T-helper 2 cell treated with Interferon-gamma antibody and Interleukin-4, amounts not matched to agents 100 ng/mL and 5 ng/mL, for 36 hours (primary cell): Measurements from ENCODE around the gene ARMC9. TPM values are rescaled to one million over a fixed set of nuclear protein-coding genes. Genes with fewer than 3 reads are reported as not detected.

ENCODE experiments used
- intact Hi-C: fragments of 100-400 bp; cut with micrococcal nuclease; formaldehyde crosslinking; loops from one replicate; pipeline ENCODE4 v1.15.1; 2023
- total RNA-seq: library from RNA; stranded (reverse); gene quantifications from 2 replicates; pipeline ENCODE4 v1.2.3, GENCODE V29; 2022

The ARMC9 gene
- total RNA-seq, 1 donor from 2014 or later = 0.50 TPM

GRCh38 chr2:231378026-231378722, 179.7 kb downstream of the ARMC9 start:
- intact Hi-C loops = no loop called here

GRCh38 chr2:231379266-231380215, 181.1 kb downstream of the ARMC9 start:
- intact Hi-C loops = no loop called here

GRCh38 chr2:231380307-231380706, 181.9 kb downstream of the ARMC9 start:
- intact Hi-C loops = no loop called here

- intact Hi-C loops = no loop called here
Measured at GRCh38 chr2:231380991-231381847, 182.8 kb downstream of the ARMC9 start.

GRCh38 chr2:231382116-231382515, 183.7 kb downstream of the ARMC9 start:
- intact Hi-C loops = no loop called here

- intact Hi-C loops = no loop called here
Measured at GRCh38 chr2:231383416-231384108, 185.1 kb downstream of the ARMC9 start.

GRCh38 chr2:231384109-231384435, 185.6 kb downstream of the ARMC9 start:
- intact Hi-C loops = no loop called here

GRCh38 chr2:231384970-231385369, 186.5 kb downstream of the ARMC9 start:
- intact Hi-C loops = no loop called here

GRCh38 chr2:231385429-231385828, 187.0 kb downstream of the ARMC9 start:
- intact Hi-C loops = no loop called here

GRCh38 chr2:231386446-231386845, 188.0 kb downstream of the ARMC9 start:
- intact Hi-C loops = no loop called here

GRCh38 chr2:231387904-231388724, 189.7 kb downstream of the ARMC9 start:
- intact Hi-C loops = no loop called here

- intact Hi-C loops = no loop called here
Measured at GRCh38 chr2:231388725-231389346, 190.4 kb downstream of the ARMC9 start.

GRCh38 chr2:231390667-231391066, 192.2 kb downstream of the ARMC9 start:
- intact Hi-C loops = no loop called here

- intact Hi-C loops = no loop called here
Measured at GRCh38 chr2:231391981-231392380, 193.6 kb downstream of the ARMC9 start.

GRCh38 chr2:231392431-231393148, 194.2 kb downstream of the ARMC9 start:
- intact Hi-C loops = no loop called here

- intact Hi-C loops = no loop called here
Measured at GRCh38 chr2:231393149-231394131, 195.0 kb downstream of the ARMC9 start.

GRCh38 chr2:231394211-231395141, 196.0 kb downstream of the ARMC9 start:
- intact Hi-C loops = no loop called here
